GM21737 (cell line): Measurements from ENCODE around the gene PNMT.
"Not testable (repeated sequence)": the region's sequence is repeated elsewhere in the genome, so short reads cannot be mapped to it uniquely, and the experiment has no call there.

Experiments used
- ATAC-seq: cut with Tn5 transposase; IDR thresholded peaks from one replicate; pipeline ENCODE4 v1.9.1; 2021; ENCODE audit warnings: mild to moderate bottlenecking, moderate library complexity; ENCODE audit not compliant: unreplicated experiment

Gene PNMT

GRCh38 chr17:39704821-39705551 lies 36.7 kb downstream of the PNMT start:
- no peak for ATAC-seq

DNA sequence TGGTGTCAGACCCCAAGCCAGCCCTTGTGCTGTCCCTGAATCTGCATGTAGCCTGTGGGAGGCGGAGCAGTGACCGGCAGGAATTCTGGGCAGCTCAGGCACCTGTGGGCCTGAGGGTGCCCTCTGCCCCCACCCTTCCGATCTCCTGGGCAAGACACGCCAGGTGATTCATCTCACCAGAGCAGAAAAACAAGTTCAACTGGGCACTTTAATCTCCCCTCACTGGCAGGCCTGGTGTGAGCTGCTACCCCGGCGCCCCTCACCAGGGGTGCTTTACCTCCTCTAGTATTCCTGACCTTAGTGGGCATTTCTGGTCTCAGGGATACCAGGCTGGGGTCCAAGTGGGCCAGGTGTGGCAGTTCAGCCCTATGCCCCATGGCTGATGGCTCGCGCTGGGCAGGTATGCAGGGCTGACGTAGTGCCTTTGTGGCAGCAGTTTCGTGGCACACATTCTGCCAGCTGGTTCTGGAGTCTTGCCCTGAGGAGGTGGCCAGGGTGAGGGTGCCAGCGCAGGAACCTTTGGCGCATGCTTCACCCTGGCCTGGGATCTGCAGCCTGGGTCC lies 37.6 kb downstream of the PNMT start:
- ATAC-seq: no peak

DNA sequence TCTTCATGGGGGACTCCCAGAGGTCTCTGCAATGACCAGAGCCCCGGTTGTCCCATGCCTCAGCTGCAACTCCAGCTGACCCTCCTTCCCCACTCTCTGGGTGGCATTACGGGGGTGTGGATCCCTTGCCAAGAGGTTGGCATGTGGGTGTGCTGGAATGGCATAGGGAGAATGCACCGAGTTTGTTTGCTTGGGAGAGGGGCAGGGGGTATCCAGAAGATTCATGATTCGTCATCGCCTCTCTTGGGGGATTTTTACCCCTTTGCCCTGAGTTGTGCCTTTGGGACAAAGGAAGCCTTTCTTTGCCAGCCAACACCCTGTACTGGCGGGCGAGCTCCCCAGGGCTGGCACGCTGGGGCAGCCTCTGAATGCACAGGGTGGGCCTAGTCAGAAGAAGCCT lies 38.1 kb downstream of the PNMT start:
- ATAC-seq: no peak

GRCh38 chr17:39706921-39707337 lies 38.7 kb downstream of the PNMT start:
- ATAC-seq: no peak

GRCh38 chr17:39709319-39709997 lies 41.2 kb downstream of the PNMT start:
- no peak for ATAC-seq

- ATAC-seq: no peak
Measured at GRCh38 chr17:39709998-39710964, 42.0 kb downstream of the PNMT start.

DNA sequence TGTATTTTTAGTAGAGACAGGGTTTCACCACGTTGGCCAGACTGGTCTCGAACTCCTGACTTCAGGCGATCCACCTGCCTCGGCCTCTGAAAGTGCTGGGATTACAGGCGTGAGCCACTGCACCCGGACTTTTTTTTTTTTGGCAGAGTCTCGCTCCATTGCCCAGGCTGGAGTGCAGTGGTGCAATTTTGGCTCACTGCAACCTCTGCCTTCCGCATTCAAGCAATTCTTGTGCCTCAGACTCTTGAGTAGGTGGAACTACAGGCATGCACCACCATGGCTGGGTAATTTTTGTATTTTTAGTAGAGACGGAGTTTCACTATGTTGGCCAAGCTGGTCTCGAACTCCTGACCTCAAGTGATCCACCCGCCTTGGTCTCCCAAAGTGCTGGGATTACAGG lies 42.8 kb downstream of the PNMT start:
- ATAC-seq: not testable (repeated sequence)

GRCh38 chr17:39711851-39712250 lies 43.6 kb downstream of the PNMT start:
- ATAC-seq: no peak

- no peak for ATAC-seq
Measured at GRCh38 chr17:39714234-39714633, 46.0 kb downstream of the PNMT start.

GRCh38 chr17:39715375-39716072 lies 47.3 kb downstream of the PNMT start:
- ATAC-seq: no peak

DNA sequence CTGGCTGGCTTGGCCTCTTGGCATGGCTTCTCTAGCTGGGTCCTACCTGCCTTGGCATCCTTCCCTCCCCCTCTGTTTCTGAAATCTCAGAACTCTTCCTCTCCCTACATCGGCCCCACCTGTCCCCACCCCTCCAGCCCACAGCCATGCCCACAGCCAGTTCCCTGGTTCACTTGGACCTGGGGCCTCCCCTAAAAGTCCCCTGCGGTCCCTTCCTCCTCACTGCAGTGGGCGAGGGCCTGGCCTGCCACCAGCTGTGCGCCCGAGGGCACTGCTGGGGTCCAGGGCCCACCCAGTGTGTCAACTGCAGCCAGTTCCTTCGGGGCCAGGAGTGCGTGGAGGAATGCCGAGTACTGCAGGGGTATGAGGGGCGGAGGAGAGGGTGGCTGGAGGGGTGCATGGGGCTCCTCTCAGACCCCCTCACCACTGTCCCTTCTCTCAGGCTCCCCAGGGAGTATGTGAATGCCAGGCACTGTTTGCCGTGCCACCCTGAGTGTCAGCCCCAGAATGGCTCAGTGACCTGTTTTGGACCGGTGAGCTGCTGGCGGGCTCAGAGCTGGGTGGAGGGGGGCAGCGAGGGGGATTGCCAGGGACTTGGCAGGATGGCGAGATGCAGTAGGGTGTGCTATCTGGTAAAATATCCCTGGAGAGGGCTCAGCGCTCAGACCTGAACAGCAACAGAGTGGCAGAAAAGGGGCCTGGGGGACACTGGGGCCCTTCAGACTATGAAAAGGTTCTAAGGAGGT lies 48.0 kb downstream of the PNMT start:
- no peak for ATAC-seq

- no peak for ATAC-seq
Measured at GRCh38 chr17:39716879-39717536, 48.8 kb downstream of the PNMT start.

DNA sequence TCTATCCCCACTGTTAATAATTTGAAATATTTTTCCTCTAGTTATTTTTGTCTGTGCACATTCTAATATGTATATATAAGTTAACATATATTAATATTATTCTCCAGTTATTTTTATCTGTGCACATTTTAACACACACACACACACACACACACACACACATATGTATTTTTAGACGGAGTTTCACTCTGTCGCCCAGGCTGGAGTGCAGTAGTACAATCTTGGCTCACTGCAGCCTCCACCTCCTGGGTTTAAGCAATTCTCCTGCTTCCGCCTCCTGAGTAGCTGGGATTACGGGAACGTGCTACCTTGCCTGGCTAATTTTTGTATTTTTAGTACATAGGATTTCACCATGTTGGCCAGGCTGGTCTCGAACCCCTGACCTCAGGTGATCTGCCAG lies 49.4 kb downstream of the PNMT start:
- no peak for ATAC-seq

- no peak for ATAC-seq
Measured at GRCh38 chr17:39719563-39720355, 51.5 kb downstream of the PNMT start.
